IMR-90 (cell line): ENCODE data around the gene GRM8. TPM values are rescaled to one million over a fixed set of nuclear protein-coding genes. Genes with fewer than 3 reads are reported as not detected.

Experiments
- ATAC-seq: fragments of 200-7000 bp; cut with Tn5 transposase; 2 replicates; pipeline ENCODE4 v1.9.1; 2020; ENCODE audit warnings: low read depth, mild to moderate bottlenecking, moderate library complexity
- BruUV-seq: library from RNA; stranded (reverse); fragments of 400-500 nt; replicated peaks from 2 replicates; lab custom pipeline; 2021; lab: Mats Ljungman, UMichigan
- CTCF ChIA-PET: fragments of 300-600 bp; formaldehyde crosslinking; extraction: SDS; loops from one replicate; lab custom pipeline; 2021; ENCODE audit warnings: antibody characterized with exemption; lab: Yijun Ruan, JAX
- POLR2A ChIA-PET: fragments of 300-600 bp; sonication (Branson Sonifier 250); formaldehyde crosslinking; loops from one replicate; lab custom pipeline; 2022; ENCODE audit warnings: antibody characterized with exemption; ENCODE audit not compliant: unreplicated experiment; lab: Charles Lee
- DNase-seq: peaks from one replicate; pipeline ENCODE4 v3.0.0; 2013
- H2AFZ ChIP-seq: replicated peaks from 2 replicates; pipeline ENCODE3; 2013; ENCODE audit warnings: low read length, mild to moderate bottlenecking; ENCODE audit not compliant: poor library complexity
- H2AK5ac ChIP-seq: 2 replicates; pipeline ENCODE4 v1.6.1; 2013; ENCODE audit warnings: low read depth, low read length, inconsistent platforms
- H2AK9ac ChIP-seq: replicated peaks from 2 replicates; pipeline ENCODE3; 2013; ENCODE audit warnings: mild to moderate bottlenecking, low read depth, low read length, moderate library complexity; ENCODE audit not compliant: poor library complexity
- H2BK120ac ChIP-seq: 2 replicates; pipeline ENCODE4 v1.6.1; 2013; ENCODE audit warnings: low read depth, low read length, inconsistent platforms
- H2BK15ac ChIP-seq: 3 replicates; pipeline ENCODE4 v1.6.1; 2013; ENCODE audit warnings: low read depth, low read length, inconsistent platforms
- H2BK20ac ChIP-seq: 2 replicates; pipeline ENCODE4 v1.6.1; 2013; ENCODE audit warnings: low read depth, mild to moderate bottlenecking, inconsistent platforms, low read length, moderate library complexity
- H2BK5ac ChIP-seq: 2 replicates; pipeline ENCODE4 v1.6.1; 2013; ENCODE audit warnings: mild to moderate bottlenecking, low read depth, low read length, inconsistent platforms; ENCODE audit not compliant: poor library complexity, severe bottlenecking
- H3K14ac ChIP-seq: replicated peaks from 2 replicates; pipeline ENCODE4 v1.6.1; 2013; ENCODE audit warnings: low read depth, low read length, inconsistent platforms
- H3K18ac ChIP-seq: 2 replicates; pipeline ENCODE4 v1.6.1; 2013; ENCODE audit warnings: low read depth, low read length, control low read depth
- H3K23ac ChIP-seq: 2 replicates; pipeline ENCODE4 v1.6.1; 2013; ENCODE audit warnings: low read depth, low read length, inconsistent platforms
- H3K27ac ChIP-seq: 2 replicates; pipeline ENCODE4 v1.5.1; 2013; ENCODE audit warnings: mild to moderate bottlenecking, control low read depth, low read length; ENCODE audit not compliant: insufficient read depth
- H3K27me3 ChIP-seq: 2 replicates; pipeline ENCODE4 v1.6.1; 2013; ENCODE audit warnings: low read length; ENCODE audit not compliant: control insufficient read depth, insufficient read depth
- H3K36me3 ChIP-seq: 2 replicates; pipeline ENCODE4 v1.6.1; 2013; ENCODE audit warnings: low read length, mixed read lengths; ENCODE audit not compliant: control insufficient read depth, insufficient read depth
- H3K4ac ChIP-seq: 2 replicates; pipeline ENCODE4 v1.6.1; 2013; ENCODE audit warnings: low read depth, low read length, inconsistent platforms
- H3K4me1 ChIP-seq: 2 replicates; pipeline ENCODE4 v1.6.1; 2013; ENCODE audit warnings: low read length, mixed read lengths; ENCODE audit not compliant: control insufficient read depth, insufficient read depth
- H3K4me2 ChIP-seq: 2 replicates; pipeline ENCODE4 v1.6.1; 2013; ENCODE audit warnings: low read depth, mild to moderate bottlenecking, control low read depth, low read length, moderate library complexity
- H3K4me3 ChIP-seq: 2 replicates; pipeline ENCODE4 v1.5.1; 2013; ENCODE audit warnings: low read depth, mild to moderate bottlenecking, control low read depth, low read length, moderate library complexity; ENCODE audit not compliant: insufficient read depth
- H3K56ac ChIP-seq: 2 replicates; pipeline ENCODE4 v1.6.1; 2013; ENCODE audit warnings: low read length, inconsistent platforms; ENCODE audit not compliant: insufficient read depth; ENCODE audit errors: extremely low read depth
- H3K79me1 ChIP-seq, 2 experiments: 2 replicates each; pipeline ENCODE4 v1.6.1; 2013; ENCODE audit warnings: low read length in 2 of 2, inconsistent platforms in 1 of 2, low read depth in 1 of 2
- H3K9ac ChIP-seq: 2 replicates; pipeline ENCODE4 v1.6.1; 2013; ENCODE audit warnings: low read depth, low read length, control low read depth
- H3K9me1 ChIP-seq: 2 replicates; pipeline ENCODE4 v1.6.1; 2013; ENCODE audit warnings: low read length, inconsistent platforms; ENCODE audit not compliant: insufficient read depth
- H3K9me3 ChIP-seq: 2 replicates; pipeline ENCODE4 v1.6.1; 2013; ENCODE audit warnings: low read length; ENCODE audit not compliant: control insufficient read depth, insufficient read depth
- H4K20me1 ChIP-seq: 2 replicates; pipeline ENCODE4 v1.6.1; 2013; ENCODE audit warnings: low read length, inconsistent platforms; ENCODE audit not compliant: insufficient read depth
- H4K5ac ChIP-seq: 2 replicates; pipeline ENCODE4 v1.6.1; 2013; ENCODE audit warnings: mild to moderate bottlenecking, low read depth, low read length, control low read depth
- H4K8ac ChIP-seq, 2 experiments: 2 replicates each; pipeline ENCODE4 v1.6.1; 2013; ENCODE audit warnings: low read depth in 2 of 2, low read length in 2 of 2, control low read depth in 1 of 2, inconsistent platforms in 1 of 2
- H4K91ac ChIP-seq: 2 replicates; pipeline ENCODE4 v1.6.1; 2013; ENCODE audit warnings: low read depth, low read length, inconsistent platforms; ENCODE audit not compliant: insufficient read depth
- BHLHE40 ChIP-seq: fragments of 150-350 bp; IDR thresholded peaks from 2 replicates; pipeline ENCODE4 v1.6.1; 2016; ENCODE audit warnings: mild to moderate bottlenecking, low read depth, low read length
- CEBPB ChIP-seq: IDR thresholded peaks from 2 replicates; pipeline ENCODE4 v1.6.1; 2012; ENCODE audit warnings: low read depth, low read length, improper control_type of control experiment
- CHD1 ChIP-seq: IDR thresholded peaks from 2 replicates; pipeline ENCODE4 v1.6.1; 2012; ENCODE audit warnings: low read depth, low read length, improper control_type of control experiment
- FOS ChIP-seq: fragments of 150-350 bp; IDR thresholded peaks from 2 replicates; pipeline ENCODE4 v1.6.1; 2016; ENCODE audit warnings: low read depth, low read length
- MXI1 ChIP-seq: IDR thresholded peaks from 2 replicates; pipeline ENCODE4 v1.6.1; 2012; ENCODE audit warnings: low read depth, mild to moderate bottlenecking, low read length, moderate library complexity, borderline replicate concordance
- POLR2A ChIP-seq: IDR thresholded peaks from 2 replicates; pipeline ENCODE4 v1.6.1; 2012; ENCODE audit warnings: mild to moderate bottlenecking, low read depth, low read length
- RAD21 ChIP-seq: IDR thresholded peaks from 2 replicates; pipeline ENCODE4 v1.6.1; 2012; ENCODE audit warnings: low read length, improper control_type of control experiment
- RFX5 ChIP-seq: IDR thresholded peaks from 2 replicates; pipeline ENCODE4 v1.8.0; 2012; ENCODE audit warnings: low read depth, mild to moderate bottlenecking, low read length, moderate library complexity
- SMC3 ChIP-seq: fragments of 150-350 bp; IDR thresholded peaks from 2 replicates; pipeline ENCODE4 v1.6.1; 2016; ENCODE audit warnings: low read depth, mild to moderate bottlenecking, antibody characterized with exemption, low read length, moderate library complexity
- WGBS, 2 experiments: methylation state at CpG; one replicate each; pipeline versions ENCODE4 v1.1.5 to v1.1.7; 2013; ENCODE audit warnings: missing lambda C conversion rate in 2 of 2; ENCODE audit not compliant: insufficient read length in 1 of 2; ENCODE audit errors: extremely low coverage in 2 of 2; 5-methylcytosine and 5-hydroxymethylcytosine counted together
- dilution Hi-C: fragments of 300-500 bp; cut with HindIII; formaldehyde crosslinking; loops from one replicate; pipeline ENCODE4 v1.14.3; 2018; ENCODE audit warnings: low sequenced_read_pairs; ENCODE audit not compliant: unreplicated experiment
- in situ Hi-C: fragments of 300-500 bp; cut with MboI; formaldehyde crosslinking; loops from 3 replicates; pipeline ENCODE4 v1.14.3; 2019; ENCODE audit warnings: low sequenced_read_pairs, inconsistent platforms, mixed read lengths
- intact Hi-C: fragments of 100-400 bp; cut with micrococcal nuclease; formaldehyde crosslinking; loops from 2 replicates; pipeline ENCODE4 v1.10.0; 2022
- polyA plus RNA-seq, 3 experiments: library from polyadenylated mRNA; depleted of rRNA; stranded (reverse); fragments of >200 nt; gene quantifications; 2 replicates each; pipeline ENCODE4 v1.2.3, GENCODE V29; 2012; ENCODE audit warnings: low replicate concordance in 1 of 3
- total RNA-seq: library from RNA; depleted of rRNA; stranded (reverse); fragments of >200 nt; gene quantifications from 2 replicates; pipeline ENCODE4 v1.2.3, GENCODE V29; 2012
- TF ChIP-seq, protein P1 (sequence below): conservative IDR thresholded peaks from 2 replicates; pipeline ENCODE4 v1.5.1; 2012; ENCODE audit warnings: mild to moderate bottlenecking, low read depth, low read length, improper control_type of control experiment
- TF ChIP-seq, protein P2 (sequence below): fragments of 150-350 bp; IDR thresholded peaks from 2 replicates; pipeline ENCODE4 v1.6.1; 2016; ENCODE audit warnings: low read depth, mild to moderate bottlenecking, low read length, moderate library complexity, borderline replicate concordance
- TF ChIP-seq, protein P3 (sequence below): fragments of 150-350 bp; IDR thresholded peaks from 2 replicates; pipeline ENCODE4 v1.6.1; 2017; ENCODE audit warnings: mild to moderate bottlenecking, antibody characterized with exemption, low read length, low read depth

The GRM8 gene
- total and polyA plus RNA-seq, 2 of the 4 experiments (the other 2 are of a cell fraction): not detected

DNA sequence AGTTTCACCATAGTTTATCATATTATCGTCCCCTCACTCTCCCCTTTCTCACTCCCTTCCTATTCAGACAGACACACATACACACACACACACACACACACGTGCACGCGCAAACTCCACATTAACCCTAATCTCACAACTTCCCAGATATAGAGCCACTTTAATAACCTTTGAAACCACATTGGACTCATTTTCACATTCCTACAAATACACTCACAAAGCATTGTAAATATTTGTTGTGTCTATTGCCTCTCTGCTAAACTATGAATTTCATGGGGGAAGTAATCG is 433.6 kb downstream of the GRM8 start:
- H2BK5ac ChIP-seq: no peak overlapping the region
- no peak overlapping the region for H4K5ac ChIP-seq
- no peak overlapping the region for H3K27ac ChIP-seq
- dilution Hi-C loops (no loop called here), intact Hi-C loops (no loop called here), in situ Hi-C loops (loop anchor here (25.0 kb wide), 1 partner anchor 693 kb away; no protein-coding TSS in a partner anchor)
- no peak overlapping the region for H2AK9ac ChIP-seq
- H3K56ac ChIP-seq: no peak overlapping the region
- no peak overlapping the region for H3K18ac ChIP-seq
- no peak overlapping the region for H4K91ac ChIP-seq
- H3K4me3 ChIP-seq: no peak overlapping the region
- H2AK5ac ChIP-seq: no peak overlapping the region
- H2BK15ac ChIP-seq: no peak overlapping the region
- H3K4me2 ChIP-seq: no peak overlapping the region
- no peak for DNase-seq
- ChIA-PET POLR2A (no interaction called here), CTCF (no interaction called here)
- no peak overlapping the region for H3K4ac ChIP-seq
- H3K14ac ChIP-seq: no peak overlapping the region
- no peak overlapping the region for H3K23ac ChIP-seq
- H3K27me3 ChIP-seq: no peaks in the 10 kb centered on the region
- no peak for TF ChIP-seq RFX5
- TF ChIP-seq POLR2A: no peak
- TF ChIP-seq FOS: no peak
- no peak for TF ChIP-seq RAD21
- TF ChIP-seq SMC3: no peak
- no peak for TF ChIP-seq CEBPB
- no peak for TF ChIP-seq CHD1
- TF ChIP-seq, protein P1, sequence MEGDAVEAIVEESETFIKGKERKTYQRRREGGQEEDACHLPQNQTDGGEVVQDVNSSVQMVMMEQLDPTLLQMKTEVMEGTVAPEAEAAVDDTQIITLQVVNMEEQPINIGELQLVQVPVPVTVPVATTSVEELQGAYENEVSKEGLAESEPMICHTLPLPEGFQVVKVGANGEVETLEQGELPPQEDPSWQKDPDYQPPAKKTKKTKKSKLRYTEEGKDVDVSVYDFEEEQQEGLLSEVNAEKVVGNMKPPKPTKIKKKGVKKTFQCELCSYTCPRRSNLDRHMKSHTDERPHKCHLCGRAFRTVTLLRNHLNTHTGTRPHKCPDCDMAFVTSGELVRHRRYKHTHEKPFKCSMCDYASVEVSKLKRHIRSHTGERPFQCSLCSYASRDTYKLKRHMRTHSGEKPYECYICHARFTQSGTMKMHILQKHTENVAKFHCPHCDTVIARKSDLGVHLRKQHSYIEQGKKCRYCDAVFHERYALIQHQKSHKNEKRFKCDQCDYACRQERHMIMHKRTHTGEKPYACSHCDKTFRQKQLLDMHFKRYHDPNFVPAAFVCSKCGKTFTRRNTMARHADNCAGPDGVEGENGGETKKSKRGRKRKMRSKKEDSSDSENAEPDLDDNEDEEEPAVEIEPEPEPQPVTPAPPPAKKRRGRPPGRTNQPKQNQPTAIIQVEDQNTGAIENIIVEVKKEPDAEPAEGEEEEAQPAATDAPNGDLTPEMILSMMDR: no peak
- TF ChIP-seq, protein P2, sequence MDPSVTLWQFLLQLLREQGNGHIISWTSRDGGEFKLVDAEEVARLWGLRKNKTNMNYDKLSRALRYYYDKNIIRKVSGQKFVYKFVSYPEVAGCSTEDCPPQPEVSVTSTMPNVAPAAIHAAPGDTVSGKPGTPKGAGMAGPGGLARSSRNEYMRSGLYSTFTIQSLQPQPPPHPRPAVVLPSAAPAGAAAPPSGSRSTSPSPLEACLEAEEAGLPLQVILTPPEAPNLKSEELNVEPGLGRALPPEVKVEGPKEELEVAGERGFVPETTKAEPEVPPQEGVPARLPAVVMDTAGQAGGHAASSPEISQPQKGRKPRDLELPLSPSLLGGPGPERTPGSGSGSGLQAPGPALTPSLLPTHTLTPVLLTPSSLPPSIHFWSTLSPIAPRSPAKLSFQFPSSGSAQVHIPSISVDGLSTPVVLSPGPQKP: no peak
- TF ChIP-seq BHLHE40: no peak
- TF ChIP-seq, protein P3, sequence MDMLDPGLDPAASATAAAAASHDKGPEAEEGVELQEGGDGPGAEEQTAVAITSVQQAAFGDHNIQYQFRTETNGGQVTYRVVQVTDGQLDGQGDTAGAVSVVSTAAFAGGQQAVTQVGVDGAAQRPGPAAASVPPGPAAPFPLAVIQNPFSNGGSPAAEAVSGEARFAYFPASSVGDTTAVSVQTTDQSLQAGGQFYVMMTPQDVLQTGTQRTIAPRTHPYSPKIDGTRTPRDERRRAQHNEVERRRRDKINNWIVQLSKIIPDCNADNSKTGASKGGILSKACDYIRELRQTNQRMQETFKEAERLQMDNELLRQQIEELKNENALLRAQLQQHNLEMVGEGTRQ: no peak
- no peak for TF ChIP-seq MXI1
- H3K79me1 ChIP-seq: no peaks in the 10 kb centered on the region
- H3K36me3 ChIP-seq: no peaks in the 10 kb centered on the region
- H3K9me3 ChIP-seq: peaks cover 2% of the 10 kb centered on the region; the same call in 1 of the 2 replicates
- BruUV-seq: no TSS peak
- no peaks in the 10 kb centered on the region for H3K4me1 ChIP-seq
- no peak overlapping the region for H2BK20ac ChIP-seq
- H2AFZ ChIP-seq: no peak overlapping the region
- no peak overlapping the region for H2BK120ac ChIP-seq
- H4K20me1 ChIP-seq: no peaks in the 10 kb centered on the region
- 83% methylated on average over 3 of the region's 5 CpGs; no CpG with 5 or more reads in 1 of the 2 experiments for WGBS, 2 experiments
- ATAC-seq: no peak
- no peak overlapping the region for H3K9ac ChIP-seq
- H3K9me1 ChIP-seq: no peaks in the 10 kb centered on the region
- H4K8ac ChIP-seq: no peak overlapping the region
